Astrocyte of the spinal cord (primary cell): ENCODE measurements around the gene GARNL3.

Experiments used
- DNase-seq: peaks from one replicate; pipeline ENCODE4 v3.0.0; 2011; ENCODE audit warnings: low read depth, low spot score
- H3K4me3 ChIP-seq: 2 replicates; pipeline ENCODE4 v1.5.1; 2011; ENCODE audit warnings: low read depth, mild to moderate bottlenecking, low read length, moderate library complexity
- CTCF ChIP-seq: IDR thresholded peaks from 2 replicates; pipeline ENCODE4 v1.5.1; 2012; ENCODE audit warnings: low read depth, mild to moderate bottlenecking, low read length, inconsistent platforms
- in situ Hi-C: cut with HindIII; loops from 2 replicates; pipeline ENCODE4 v1.10.0; 2017; ENCODE audit warnings: low sequenced_read_pairs

GARNL3 gene

GRCh38 chr9:127389381-127390247 is 125.0 kb downstream of the GARNL3 start:
- no peak for DNase-seq
- TF ChIP-seq CTCF: no peak
- in situ Hi-C loops: no loop called here
- H3K4me3 ChIP-seq: no peak overlapping the region

- no peak for DNase-seq
- in situ Hi-C loops: no loop called here
- H3K4me3 ChIP-seq: no peak overlapping the region
- TF ChIP-seq CTCF: no peak
Observed at GRCh38 chr9:127390248-127390545, 125.6 kb downstream of the GARNL3 start.

- no peak for DNase-seq
- in situ Hi-C loops: no loop called here
- H3K4me3 ChIP-seq: no peak overlapping the region
- TF ChIP-seq CTCF: no peak
Observed at GRCh38 chr9:127390563-127390962, 126.0 kb downstream of the GARNL3 start.

GRCh38 chr9:127392166-127392565 is 127.6 kb downstream of the GARNL3 start:
- no peak for TF ChIP-seq CTCF
- in situ Hi-C loops: no loop called here
- DNase-seq: no peak
- no peak overlapping the region for H3K4me3 ChIP-seq

- no peak for DNase-seq
- in situ Hi-C loops: no loop called here
- TF ChIP-seq CTCF: no peak
- no peak overlapping the region for H3K4me3 ChIP-seq
Observed at GRCh38 chr9:127392976-127393375, 128.4 kb downstream of the GARNL3 start.

- in situ Hi-C loops: no loop called here
- H3K4me3 ChIP-seq: no peak overlapping the region
- TF ChIP-seq CTCF: peak; percentile 26
- peak; percentile 31 for DNase-seq
Observed at GRCh38 chr9:127393645-127394044, 129.1 kb downstream of the GARNL3 start.
